ENCODE results near the gene GSDMA.
"Not testable (repeated sequence)": the region's sequence is repeated elsewhere in the genome, so short reads cannot be mapped to it uniquely, and the experiment has no call there.

DNA sequence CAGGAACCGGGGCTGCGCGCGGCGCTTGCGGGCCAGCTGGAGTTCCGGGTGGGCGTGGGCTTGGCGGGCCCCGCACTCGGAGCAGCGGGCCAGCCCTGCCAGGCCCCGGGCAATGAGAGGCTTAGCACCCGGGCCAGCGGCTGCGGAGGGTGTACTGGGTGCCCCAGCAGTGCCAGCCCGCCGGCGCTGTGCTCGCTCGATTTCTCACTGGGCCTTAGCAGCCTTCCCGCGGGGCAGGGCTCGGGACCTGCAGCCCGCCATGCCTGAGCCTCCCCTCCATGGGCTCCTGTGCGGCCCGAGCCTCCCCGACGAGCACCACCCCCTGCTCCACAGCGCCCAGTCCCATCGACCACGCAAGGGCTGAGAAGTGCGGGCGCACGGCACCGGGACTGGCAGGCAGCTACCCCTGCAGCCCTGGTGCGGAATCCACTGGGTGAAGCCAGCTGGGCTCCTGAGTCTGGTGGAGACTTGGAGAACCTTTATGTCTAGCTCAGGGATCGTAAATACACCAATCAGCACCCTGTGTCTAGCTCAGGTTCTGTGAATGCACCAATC is 48.2 kb downstream of the GSDMA start:
- TF ChIP-seq POLR2A, EP300 (IDR thresholded peaks at IDR 0.05): not testable (repeated sequence)
